GM12891 (cell line): ENCODE data around the gene SERPINE2.
"Not testable (repeated sequence)": the region's sequence is repeated elsewhere in the genome, so short reads cannot be mapped to it uniquely, and the experiment has no call there.

Source experiments
- DNase-seq: peaks from one replicate; pipeline ENCODE4 v3.0.0; 2011; ENCODE audit warnings: low spot score; ENCODE audit not compliant: insufficient read length
- FAIRE-seq: peaks from 2 replicates; lab custom pipeline; 2011; peaks lifted over from hg19 to GRCh38; lab: Jason Lieb, UNC
- PAX5 ChIP-seq: IDR thresholded peaks from 2 replicates; pipeline ENCODE4 v1.6.1; 2011; ENCODE audit warnings: low read length, moderate library complexity, mild to moderate bottlenecking; ENCODE audit not compliant: insufficient read depth, severe bottlenecking
- POLR2A ChIP-seq: IDR thresholded peaks from 2 replicates; pipeline ENCODE4 v1.6.1; 2011; ENCODE audit warnings: low read depth, low read length, control low read depth
- POLR2AphosphoS5 ChIP-seq: IDR thresholded peaks from 2 replicates; pipeline ENCODE4 v1.6.1; 2011; ENCODE audit warnings: low read depth, low read length, control low read depth
- POU2F2 ChIP-seq: IDR thresholded peaks from 2 replicates; pipeline ENCODE4 v1.6.1; 2011; ENCODE audit warnings: low read depth, mild to moderate bottlenecking, control low read depth, low read length, moderate library complexity
- SPI1 ChIP-seq: IDR thresholded peaks from 2 replicates; pipeline ENCODE4 v1.6.1; 2011; ENCODE audit warnings: low read depth, low read length, control low read depth
- TAF1 ChIP-seq: IDR thresholded peaks from 2 replicates; pipeline ENCODE4 v1.6.1; 2011; ENCODE audit warnings: low read depth, low read length, control low read depth

Gene SERPINE2

DNA sequence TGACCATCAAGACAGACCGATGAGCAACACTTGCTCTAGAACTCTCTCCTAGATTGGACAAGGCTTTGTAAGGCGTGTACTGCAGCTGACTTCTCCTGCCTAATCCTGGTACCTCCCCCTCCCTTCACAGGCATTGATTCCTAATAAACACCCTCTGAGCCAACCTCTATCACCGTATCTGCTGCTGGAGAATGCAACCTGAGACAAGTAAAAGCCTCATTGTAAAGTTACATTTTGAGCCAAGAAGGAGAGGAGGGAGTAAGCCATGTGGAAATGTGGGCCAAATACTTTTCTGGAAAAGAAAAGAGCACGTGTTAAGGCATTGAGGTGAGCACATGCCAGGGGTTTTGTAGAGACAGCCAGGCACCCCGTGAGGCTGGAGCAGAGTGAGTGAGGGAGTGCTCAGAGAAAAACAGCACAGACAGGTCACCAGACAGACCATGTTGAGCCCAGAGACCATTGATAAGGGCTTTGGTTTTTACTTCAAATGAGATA, 91.3 kb downstream of the SERPINE2 start:
- DNase-seq (no peak), FAIRE-seq (no peak)
- TF ChIP-seq PAX5 = no peak
- no peak for TF ChIP-seq POU2F2
- no peak for TF ChIP-seq POLR2A
- TF ChIP-seq TAF1 = no peak
- no peak for TF ChIP-seq POLR2AphosphoS5
- no peak for TF ChIP-seq SPI1

DNA sequence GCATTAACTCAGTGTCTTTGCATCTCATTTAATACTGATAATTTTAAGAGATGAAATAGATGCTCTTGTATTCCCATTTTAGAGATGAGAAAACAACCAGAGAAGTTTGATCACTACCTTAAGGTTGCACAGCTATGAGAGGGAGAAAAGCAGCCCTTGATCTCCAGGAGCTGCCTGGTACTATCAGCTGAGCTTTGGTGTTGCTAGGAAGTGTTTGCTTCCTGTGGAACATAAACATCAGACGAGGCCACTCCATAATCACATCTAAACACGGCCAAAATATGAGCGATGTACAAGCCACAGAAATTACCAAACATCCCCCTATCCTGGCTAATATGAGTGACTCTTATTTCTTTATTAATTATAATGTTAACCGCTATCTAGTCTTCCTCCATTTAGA, 93.3 kb downstream of the SERPINE2 start:
- DNase-seq (no peak), FAIRE-seq (peak; percentile 45)
- TF ChIP-seq TAF1 (no peak), POLR2AphosphoS5 (no peak), POLR2A (no peak), PAX5 (no peak), POU2F2 (no peak), SPI1 (no peak)

DNA sequence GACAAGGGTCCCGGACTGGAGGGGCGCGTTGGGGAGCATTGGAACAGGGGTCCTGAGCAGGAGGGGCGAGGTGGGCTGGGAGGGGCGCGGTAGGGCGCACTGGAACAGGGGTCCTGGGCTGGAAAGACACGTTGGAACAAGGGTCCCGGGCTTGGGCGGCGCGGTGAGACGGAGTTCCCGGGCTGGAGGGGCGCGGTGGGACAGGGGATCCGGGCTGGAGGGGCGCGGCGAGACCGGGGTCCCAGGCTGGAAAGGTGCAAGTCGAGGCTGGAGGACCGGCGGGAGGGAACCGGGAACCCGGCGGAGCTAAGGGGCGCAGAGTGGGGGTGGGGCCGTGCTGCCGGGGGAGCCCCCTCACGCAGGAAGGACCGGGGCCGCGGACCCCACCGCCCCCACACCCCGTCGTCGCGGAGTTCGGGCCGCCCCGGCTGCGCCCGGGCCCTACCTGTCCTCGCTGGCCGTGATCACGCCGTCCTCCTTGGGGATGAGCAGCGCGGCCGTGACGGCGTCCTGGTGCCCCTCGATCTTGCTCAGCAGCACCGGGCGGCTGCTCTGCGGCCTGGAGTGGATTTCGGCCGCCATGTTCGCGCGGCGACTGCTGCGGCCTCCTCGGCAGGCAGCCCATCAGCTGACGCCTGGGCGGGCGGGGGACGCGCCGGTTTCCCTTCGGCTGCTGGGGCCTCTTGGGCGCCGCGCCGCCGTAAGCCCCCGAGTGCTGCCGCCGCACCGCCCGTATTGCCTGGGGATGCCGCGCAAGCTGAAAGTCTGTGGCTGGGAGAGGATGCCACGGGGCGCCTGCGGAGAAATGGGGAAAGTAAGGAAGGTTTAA, 94.2 kb downstream of the SERPINE2 start, which contains the start of gene WDFY1:
Gene WDFY1, minus strand, starts transcription at position 633 of the 829 bp plus-strand sequence. Its CDS starts 51 bp downstream, at position 582.
- peak; percentile 98 for FAIRE-seq
- TF ChIP-seq PAX5 (no peak), POLR2A (peak; percentile 74), TAF1 (peak; percentile 54; the same call in 1 of the 2 replicates), POU2F2 (peak; percentile 64; the same call in 1 of the 2 replicates), POLR2AphosphoS5 (peak; percentile 70; the same call in 1 of the 2 replicates), SPI1 (no peak)
- DNase-seq = peak; percentile 88

DNA sequence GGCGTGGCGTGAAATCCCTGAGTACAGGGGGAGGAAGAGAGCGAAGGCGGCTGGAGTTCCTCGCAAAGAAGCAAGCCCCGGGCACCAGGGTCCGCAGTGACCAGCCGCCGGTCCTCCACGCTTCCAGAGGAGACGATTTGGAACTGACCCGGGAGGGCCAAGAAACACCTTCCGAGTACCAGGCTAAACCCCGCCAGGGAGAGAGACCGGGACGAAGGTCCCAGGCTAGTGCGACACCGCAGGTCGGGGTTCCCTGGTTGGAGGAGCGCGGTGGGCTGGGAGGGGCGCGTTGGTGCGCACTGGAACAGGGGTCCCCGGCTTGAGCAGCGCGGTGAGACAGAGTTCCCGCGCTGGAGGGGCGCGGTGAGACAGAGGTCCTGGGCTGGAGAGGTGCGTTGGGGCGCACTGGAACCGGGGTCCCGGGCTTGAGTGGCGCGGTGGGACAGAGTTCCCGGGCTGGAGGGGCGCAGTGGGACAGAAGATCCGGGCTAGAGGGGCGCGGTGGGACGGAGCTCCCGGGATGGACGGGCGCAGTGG, 94.9 kb downstream of the SERPINE2 start:
- no peak for TF ChIP-seq POLR2A
- TF ChIP-seq TAF1 = no peak
- no peak for TF ChIP-seq SPI1
- no peak for TF ChIP-seq POU2F2
- TF ChIP-seq PAX5 = no peak
- no peak for TF ChIP-seq POLR2AphosphoS5
- FAIRE-seq (peak; percentile 48), DNase-seq (peak; percentile 36)

DNA sequence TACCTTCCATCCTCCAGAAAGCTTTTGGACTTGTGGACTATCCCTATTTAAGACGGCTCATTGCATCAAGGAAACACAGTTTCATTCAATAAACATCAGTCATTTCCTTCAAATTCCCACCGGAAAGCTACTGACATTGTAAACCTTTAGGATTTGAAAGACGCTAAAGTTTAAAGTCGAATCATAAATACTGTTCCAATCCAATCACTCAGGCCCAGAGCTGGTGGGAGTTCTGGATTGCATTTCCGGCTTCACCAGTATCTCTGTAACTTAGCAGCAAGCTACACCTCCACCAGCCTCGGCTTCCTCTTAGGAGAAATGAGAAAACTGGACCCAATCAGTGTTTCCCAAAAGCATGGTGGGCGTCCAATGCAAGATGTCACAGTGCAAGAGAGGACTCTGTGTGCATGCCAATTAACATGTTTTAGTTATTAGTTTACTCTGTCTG, 95.5 kb downstream of the SERPINE2 start:
- TF ChIP-seq TAF1 (no peak), PAX5 (no peak), SPI1 (no peak), POU2F2 (no peak), POLR2A (no peak), POLR2AphosphoS5 (no peak)
- DNase-seq (no peak), FAIRE-seq (no peak)

DNA sequence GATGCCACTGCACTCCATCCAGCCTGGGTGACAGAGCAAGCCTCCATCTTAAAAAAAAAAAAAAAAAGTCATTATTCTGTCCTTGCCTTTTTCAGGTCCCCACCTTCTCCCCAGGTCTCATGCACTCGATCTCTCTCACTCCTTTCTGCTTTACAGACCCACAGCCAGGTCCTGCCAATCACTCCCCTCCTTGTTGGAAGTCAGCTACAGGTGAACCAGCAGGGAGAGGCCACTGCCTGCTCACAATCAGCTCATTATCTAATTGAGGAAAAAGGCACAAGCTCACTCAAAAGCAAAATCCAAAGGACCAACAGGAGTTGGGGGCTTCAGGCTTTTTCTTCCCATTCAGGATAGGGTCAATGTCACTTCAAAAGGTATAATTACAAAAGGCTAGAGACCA, 96.0 kb downstream of the SERPINE2 start:
- FAIRE-seq = no peak
- TF ChIP-seq TAF1 (no peak), POU2F2 (no peak), POLR2AphosphoS5 (no peak), PAX5 (no peak), SPI1 (no peak), POLR2A (no peak)

DNA sequence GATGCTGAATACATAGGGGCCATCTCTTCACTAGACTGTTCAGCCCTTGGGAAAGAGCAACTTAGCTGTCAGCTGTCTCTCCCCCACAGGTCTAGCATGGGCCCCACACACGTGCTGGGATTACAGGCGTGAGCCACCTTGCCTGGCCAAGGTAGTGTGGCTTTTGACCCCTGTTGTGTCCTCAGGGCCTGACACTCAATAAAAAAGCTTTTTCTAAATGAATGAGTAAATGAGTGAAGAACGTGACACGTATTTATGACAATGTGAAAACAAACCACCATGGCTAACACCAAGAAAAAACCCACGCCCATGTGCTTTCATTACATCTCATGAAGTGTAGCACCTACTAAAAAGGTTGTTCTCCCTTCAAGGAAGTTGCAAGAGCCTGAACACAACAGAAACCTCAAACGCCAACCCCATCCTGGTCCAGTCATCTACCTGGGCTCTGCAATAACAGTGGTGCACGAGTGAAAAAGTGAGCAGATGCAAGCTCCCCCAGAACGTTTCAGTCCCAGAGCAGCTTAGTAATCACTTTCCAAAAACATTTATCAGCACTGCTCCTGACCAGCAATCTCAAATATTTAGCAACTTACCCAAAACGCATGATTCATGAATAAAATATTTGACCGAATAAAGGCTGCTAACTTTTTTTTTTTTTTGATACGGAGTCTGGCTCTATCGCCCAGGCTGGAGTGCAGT, 97.4 kb downstream of the SERPINE2 start:
- no peak for TF ChIP-seq SPI1
- TF ChIP-seq TAF1 = no peak
- no peak for TF ChIP-seq POLR2A
- TF ChIP-seq PAX5 = peak; percentile 3
- no peak for TF ChIP-seq POLR2AphosphoS5
- TF ChIP-seq POU2F2 = peak; percentile 54; the same call in 1 of the 2 replicates
- DNase-seq = no peak
- FAIRE-seq = peak; percentile 79

More for the DNA sequence above, 96.0 kb downstream of the SERPINE2 start:
- no peak for DNase-seq

DNA sequence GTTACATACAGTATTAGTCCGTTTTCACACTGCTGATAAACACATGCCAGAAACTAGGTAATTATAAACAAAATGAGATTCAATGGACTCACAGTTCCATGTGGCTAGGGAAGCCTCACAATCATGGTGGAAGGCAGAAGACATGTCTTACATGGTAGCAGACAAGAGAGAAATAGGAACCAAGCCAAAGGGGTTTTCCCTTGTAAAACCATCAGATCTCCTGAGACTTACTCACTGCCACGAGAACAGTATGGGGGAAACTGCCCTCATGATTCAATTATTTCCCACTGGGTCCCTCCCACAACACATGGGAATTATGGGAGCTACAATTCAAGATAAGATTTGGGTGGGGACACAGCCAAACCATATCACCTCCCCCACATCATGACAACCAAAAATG, 99.6 kb downstream of the SERPINE2 start:
- DNase-seq, FAIRE-seq: not testable (repeated sequence)

DNA sequence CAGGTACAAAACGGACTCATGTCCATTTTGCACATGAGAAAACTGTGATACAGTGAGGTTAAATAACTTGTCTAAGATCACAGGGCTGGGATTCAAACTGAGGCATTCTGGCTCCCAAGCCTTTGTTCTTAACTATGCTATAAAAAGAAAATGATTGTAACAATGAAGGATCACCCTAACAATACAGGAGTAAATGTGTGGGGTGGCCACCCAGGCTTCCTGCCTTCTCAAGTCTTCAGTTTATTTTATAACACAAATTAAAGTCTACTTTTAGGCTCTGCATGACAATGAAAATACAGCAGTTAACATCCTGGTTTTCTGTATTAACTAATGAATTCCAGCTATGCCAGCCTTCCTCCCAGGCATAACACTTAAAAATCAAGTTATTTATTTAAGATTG, 101.6 kb downstream of the SERPINE2 start:
- FAIRE-seq (no peak), DNase-seq (no peak)
- TF ChIP-seq SPI1 = no peak
- no peak for TF ChIP-seq POLR2A
- TF ChIP-seq POU2F2 = no peak
- TF ChIP-seq POLR2AphosphoS5 = no peak
- no peak for TF ChIP-seq PAX5
- TF ChIP-seq TAF1 = no peak
